NCI-H226 (cell line): ENCODE measurements around the gene PLEKHG4B.
A peak's percentile ranks its signal among the peaks of the same experiment; 100 is the strongest.
"Not testable (repeated sequence)": the region's sequence is repeated elsewhere in the genome, so short reads cannot be mapped to it uniquely, and the experiment has no call there.

Experiments
- DNase-seq: peaks from one replicate; pipeline ENCODE4 v3.0.0-alpha.2; 2015

The PLEKHG4B gene

GRCh38 chr5:157801-158200 lies 65.8 kb downstream of the PLEKHG4B start:
- no peak for DNase-seq

DNA sequence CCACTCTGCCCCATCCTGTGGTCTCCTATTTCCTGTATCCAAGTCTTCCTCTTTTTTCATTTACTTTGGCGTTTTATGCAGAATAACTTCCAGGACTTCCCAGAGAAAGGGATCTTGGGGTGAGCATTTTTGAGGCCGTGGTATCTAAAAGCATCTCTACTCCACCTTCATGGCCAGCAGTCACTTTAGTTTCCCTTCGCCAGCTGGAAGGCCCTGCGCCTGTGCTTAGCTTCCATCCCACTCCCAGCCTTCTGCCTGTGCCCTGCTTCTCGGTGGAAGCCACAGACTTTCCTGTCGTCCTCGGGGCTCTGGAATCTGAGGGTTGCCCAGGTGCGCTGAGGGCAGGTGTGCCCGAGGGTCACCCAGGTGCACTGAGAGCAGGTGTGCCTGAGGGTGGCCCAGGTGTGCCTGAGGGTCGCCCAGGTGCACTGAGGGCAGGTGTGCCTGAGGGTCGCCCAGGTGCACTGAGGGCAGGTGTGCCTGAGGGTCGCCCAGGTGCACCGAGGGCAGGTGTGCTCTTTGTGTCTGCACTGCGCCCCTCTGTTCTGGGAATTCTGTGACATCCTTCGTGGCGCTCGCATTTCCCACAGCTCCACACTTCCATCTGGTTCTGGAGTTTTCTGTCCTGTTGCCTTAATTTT lies 67.0 kb downstream of the PLEKHG4B start:
- no peak for DNase-seq

- no peak for DNase-seq
Observed at GRCh38 chr5:159448-160172, 67.6 kb downstream of the PLEKHG4B start.

- no peak for DNase-seq
Observed at GRCh38 chr5:160173-160510, 68.2 kb downstream of the PLEKHG4B start.

DNA sequence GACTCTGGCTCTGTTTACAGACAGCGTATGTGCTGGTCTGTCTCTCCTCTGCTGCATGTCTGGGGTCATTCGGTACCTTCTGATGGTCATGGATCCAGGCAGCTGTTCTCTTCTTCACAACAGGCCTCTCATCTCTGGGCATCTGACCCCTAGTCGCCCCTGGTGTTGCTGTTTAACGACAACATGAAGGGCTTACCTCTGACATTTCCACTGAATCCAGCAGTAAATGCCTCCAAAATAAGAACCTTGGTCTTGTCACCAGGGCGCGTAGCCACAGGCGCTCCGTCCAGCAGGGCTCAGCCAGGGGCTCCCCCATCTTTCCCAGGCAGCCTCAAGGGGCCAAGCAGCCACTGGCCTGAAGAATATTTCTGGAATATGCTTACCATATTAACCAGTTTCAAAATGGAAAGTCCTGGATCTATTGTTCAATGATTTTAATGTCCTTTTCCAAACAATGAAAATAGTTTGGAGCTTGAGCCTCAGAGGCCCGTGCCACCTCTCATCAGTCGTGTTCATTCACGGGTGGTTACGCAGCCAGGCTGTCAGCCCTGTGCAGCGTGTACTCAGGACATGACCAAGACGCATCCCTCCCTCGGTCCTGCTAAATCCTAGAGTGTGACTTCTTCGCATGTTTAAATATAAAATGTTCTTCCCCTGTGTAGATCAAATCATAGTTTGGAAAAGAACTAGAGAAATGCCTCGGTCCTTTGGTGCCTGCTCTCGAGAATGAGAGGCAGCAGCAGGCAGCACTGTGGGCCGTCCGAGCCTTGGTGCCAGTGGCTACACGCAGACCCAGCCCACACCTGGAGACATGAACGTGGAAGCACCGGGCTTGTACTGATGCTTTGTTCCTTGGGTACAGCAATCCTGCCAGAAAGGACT lies 69.2 kb downstream of the PLEKHG4B start:
- no peak for DNase-seq

DNA sequence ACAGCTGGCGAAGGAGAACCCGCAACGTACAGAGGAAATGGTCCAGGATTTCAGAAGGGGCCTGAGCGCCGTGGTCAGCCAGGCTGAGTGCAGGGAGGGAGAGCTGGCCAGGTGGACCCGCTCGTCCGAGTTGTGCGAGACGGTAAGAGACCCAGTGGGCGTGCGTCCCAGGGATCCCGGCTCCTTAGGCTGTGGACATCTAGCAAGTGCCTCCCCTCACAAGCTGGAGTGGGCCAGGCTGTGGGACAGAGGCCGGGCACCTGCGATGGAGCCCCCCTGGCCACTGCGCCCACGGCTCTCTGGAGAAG lies 69.8 kb downstream of the PLEKHG4B start:
- no peak for DNase-seq

DNA sequence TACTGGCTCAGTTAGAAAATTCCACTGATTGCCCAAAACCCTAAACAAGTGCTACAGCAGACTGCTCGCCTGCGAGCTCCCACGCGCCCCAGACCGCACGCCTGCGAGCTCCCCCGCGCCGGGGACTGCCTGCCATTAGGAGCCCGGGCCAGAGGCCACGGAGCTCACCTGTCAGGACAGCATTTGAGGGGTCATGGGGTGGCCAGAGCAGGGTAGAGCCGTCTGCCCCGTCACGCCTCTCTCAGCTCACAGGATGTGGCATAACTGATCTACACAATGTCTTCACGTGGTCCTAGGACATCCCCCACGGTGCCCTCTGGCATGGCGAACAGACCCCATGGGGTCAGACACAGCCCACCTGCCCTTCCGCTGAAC lies 70.2 kb downstream of the PLEKHG4B start:
- no peak for DNase-seq

DNA sequence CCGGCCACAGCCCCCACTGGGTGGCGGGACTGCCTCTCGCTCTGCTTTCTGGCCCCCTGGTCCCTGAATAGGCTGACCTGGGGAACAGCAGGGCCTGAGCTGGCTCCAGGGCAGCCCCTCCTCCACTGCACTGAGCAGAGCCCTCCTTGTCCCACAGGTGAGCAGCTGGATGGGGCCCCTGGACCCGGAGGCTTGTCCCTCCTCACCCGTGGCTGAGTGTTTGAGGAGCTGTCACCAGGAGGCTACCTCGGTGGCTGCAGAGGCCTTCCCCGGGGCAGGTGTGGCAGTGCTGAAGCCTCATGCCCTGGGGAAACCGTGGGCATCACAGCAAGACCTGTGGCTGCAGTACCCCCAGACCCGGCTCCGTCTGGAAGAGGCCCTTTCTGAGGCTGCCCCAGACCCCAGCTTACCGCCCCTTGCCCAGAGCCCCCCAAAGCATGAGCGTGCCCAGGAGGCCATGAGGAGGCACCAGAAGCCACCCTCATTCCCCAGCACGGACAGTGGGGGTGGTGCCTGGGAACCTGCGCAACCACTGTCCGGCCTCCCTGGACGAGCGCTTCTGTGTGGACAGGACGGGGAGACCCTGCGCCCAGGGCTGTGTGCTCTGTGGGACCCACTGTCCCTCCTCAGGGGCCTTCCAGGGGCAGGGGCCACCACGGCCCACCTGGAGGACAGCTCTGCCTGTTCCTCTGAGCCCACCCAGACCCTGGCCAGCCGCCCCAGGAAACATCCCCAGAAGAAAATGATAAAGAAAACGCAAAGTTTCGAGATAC lies 70.8 kb downstream of the PLEKHG4B start:
- no peak for DNase-seq

- no peak for DNase-seq
Observed at GRCh38 chr5:163338-163620, 71.3 kb downstream of the PLEKHG4B start.

DNA sequence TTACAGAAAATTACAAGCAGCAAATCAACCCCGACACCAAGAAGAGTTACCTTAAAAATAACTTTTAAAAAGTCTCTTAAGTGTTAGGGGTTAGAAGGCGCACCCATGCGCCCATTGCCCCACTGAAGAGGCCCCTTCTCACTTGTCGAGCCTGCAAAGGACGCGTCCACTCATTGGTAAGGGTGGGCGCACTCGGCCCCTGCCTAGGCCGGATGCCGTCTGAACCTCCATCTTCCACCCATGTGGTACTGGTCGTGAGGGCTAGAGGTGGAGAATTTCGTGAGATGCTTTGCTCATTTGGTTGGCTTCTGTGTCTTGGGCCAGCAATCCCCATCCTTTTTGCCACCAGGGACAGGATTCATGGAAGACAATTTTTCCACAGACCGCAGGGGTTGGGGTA lies 71.9 kb downstream of the PLEKHG4B start:
- DNase-seq = no peak

GRCh38 chr5:164244-164643 lies 72.3 kb downstream of the PLEKHG4B start:
- no peak for DNase-seq

GRCh38 chr5:164783-165182 lies 72.8 kb downstream of the PLEKHG4B start:
- DNase-seq = not testable (repeated sequence)

DNA sequence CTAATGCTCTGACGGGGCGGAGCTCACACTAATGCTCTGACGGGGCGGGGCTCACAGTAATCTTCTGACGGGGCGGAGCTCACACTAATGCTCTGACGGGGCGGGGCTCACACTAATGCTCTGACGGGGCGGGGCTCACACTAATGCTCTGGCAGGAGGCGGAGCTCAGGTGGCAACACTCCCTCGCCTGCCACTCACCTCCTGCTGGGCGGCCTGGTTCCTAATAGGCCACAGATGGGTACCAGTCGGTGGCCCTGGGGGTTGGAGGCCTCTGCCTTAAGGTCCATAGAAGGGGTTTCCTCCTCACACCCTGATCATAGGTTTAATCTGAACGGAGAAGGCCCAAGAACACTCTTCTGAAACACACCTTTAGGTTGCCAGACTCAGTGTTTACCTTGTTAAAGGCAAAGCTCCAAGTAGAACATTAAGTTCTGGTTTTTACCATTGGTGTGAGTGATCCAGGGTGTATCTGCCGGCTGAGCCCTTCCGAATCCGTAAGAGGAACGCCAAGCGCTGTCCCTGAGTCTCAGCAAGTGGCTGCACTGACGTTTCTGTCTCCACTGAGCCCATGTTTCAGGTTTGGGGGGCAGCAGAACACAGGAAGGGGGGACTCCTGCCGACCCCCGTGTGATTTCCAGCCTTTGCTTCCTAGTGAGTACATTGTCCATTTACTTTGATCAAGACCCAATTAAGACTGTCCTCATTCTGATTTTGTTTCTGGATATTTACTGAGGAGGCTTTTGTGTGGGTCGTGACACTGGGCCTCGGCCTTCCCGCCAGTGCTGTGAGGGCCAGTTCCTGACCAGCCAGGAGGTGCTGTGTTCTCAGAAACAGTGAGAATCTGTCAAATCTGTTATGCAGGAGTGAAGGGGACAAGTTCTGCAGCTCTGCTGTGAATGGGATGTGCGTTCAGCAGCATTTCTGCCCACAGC lies 74.7 kb downstream of the PLEKHG4B start:
- no peak for DNase-seq

DNA sequence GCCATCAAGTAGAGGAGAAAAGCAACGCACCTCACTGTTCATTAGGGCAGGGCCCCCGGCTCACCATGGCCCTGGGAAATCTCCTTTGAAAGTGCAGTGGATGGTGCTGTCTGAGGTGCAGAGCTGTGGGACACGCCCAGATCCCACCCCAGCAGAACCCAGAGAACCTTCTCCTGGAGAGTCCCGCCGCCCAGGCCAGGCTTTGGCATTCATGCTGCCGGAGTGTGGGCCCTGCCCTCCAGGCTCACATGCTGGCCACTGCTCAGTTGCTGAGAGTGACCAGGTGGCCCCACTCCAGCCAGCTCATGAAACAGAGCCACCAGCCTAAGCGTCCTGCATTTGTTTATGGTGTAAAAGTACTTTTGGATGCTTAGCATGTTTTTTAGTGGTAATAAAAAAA lies 75.5 kb downstream of the PLEKHG4B start:
- DNase-seq = no peak

DNA sequence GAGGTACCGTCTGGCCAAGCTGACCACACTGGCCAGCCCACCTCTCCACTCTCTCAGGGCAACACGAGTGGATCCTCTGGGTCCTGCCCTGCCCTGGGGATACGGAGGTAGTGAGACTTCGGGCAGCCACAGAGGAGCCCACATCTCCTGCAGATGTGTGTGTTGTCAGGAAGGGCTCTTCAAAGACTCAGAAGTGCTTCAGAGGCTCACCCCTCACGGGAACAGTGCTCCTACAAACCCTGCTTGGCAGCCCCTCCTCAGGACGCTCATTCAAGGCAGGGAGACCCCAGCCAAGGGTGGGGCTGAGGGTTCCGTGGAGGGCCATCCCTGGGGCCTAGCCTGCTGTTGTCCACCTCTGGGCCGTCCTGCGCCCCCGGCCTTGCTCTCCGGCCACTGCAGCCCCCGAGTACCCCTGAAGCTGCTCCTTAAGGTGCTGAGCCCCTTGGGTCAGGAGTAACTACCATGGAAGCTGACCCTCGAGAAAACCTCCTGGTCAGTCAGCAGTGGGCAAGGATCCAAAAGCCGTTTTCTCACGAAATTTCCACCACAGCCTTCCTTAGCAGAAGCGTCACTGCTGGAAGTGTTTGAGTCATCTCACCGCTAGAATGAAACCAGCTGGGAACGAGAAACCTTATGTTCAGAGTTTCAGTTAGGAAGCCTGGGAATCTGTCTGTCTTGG lies 76.2 kb downstream of the PLEKHG4B start:
- DNase-seq = peak; percentile 82

GRCh38 chr5:169071-169727 lies 77.2 kb downstream of the PLEKHG4B start:
- no peak for DNase-seq

GRCh38 chr5:169728-170094 lies 77.7 kb downstream of the PLEKHG4B start:
- DNase-seq = no peak

DNA sequence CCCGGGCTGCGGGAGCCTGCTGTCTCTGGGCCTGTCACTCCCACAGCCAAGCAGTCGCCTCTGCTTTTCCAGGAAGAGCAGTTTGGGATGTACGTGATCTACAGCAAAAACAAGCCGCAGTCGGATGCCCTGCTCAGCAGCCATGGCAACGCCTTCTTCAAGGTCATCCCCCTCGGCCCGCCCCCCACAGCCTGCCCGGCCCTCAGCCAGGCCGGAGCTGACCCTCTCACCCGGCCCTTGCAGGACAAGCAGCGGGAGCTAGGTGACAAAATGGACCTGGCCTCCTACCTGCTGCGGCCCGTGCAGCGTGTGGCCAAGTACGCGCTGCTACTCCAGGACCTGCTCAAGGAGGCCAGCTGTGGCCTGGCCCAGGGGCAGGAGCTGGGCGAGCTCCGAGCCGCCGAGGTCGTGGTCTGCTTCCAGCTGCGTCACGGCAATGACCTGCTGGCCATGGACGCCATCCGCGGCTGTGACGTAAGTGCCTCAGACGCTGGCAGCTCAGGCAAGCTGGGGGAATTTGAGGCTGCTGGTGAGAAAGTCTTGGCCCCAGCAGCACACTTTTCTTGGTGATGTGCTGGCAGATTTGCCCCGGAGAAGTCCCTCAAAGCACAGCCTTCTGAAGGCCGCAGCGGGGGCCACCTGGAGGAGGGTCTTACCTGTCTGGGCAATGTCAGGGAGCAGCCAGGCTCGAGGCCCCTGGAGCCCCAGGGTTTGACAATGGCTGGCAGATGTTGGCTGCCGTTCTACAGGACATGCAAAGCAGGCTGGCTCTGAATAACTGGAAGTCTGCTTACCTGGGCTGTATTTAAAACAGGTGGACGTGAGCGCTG lies 79.2 kb downstream of the PLEKHG4B start:
- DNase-seq = no peak

- DNase-seq = no peak
Observed at GRCh38 chr5:171801-172331, 79.9 kb downstream of the PLEKHG4B start.

- DNase-seq = no peak
Observed at GRCh38 chr5:172421-172820, 80.5 kb downstream of the PLEKHG4B start.
